GM12864 (cell line): ENCODE data around the gene THEMIS2.

Source experiments
- DNase-seq: peaks from one replicate; pipeline ENCODE4 v3.0.0-alpha.2; 2011; ENCODE audit warnings: low read depth
- H3K4me3 ChIP-seq: 2 replicates; pipeline ENCODE4 v1.5.1; 2011; ENCODE audit warnings: mild to moderate bottlenecking, low read depth, low read length, control low read depth
- CTCF ChIP-seq: IDR thresholded peaks from 2 replicates; pipeline ENCODE4 v1.5.1; 2011; ENCODE audit warnings: low read depth, mild to moderate bottlenecking, moderate library complexity, low read length, control low read depth, inconsistent platforms; ENCODE audit errors: missing control alignments

The THEMIS2 gene

GRCh38 chr1:27882543-27882903 is 10.2 kb downstream of the THEMIS2 start:
- no peak for DNase-seq
- H3K4me3 ChIP-seq: no peak overlapping the region
- TF ChIP-seq CTCF: no peak

GRCh38 chr1:27883536-27883935 is 11.2 kb downstream of the THEMIS2 start:
- TF ChIP-seq CTCF: no peak
- DNase-seq: no peak
- H3K4me3 ChIP-seq: no peak overlapping the region; the same call in 1 of the 2 replicates

GRCh38 chr1:27884006-27884954 is 11.9 kb downstream of the THEMIS2 start:
- peak; percentile 63 for DNase-seq
- no peak for TF ChIP-seq CTCF
- H3K4me3 ChIP-seq: no peak overlapping the region; the same call in 1 of the 2 replicates

- TF ChIP-seq CTCF: no peak
- H3K4me3 ChIP-seq: no peak overlapping the region
- no peak for DNase-seq
These were observed 12.8 kb downstream of the THEMIS2 start for GRCh38 chr1:27885114-27885528.

- H3K4me3 ChIP-seq: no peak overlapping the region
- no peak for DNase-seq
- no peak for TF ChIP-seq CTCF
These were observed 13.4 kb downstream of the THEMIS2 start for GRCh38 chr1:27885621-27886352.

GRCh38 chr1:27886353-27886679 is 14.0 kb downstream of the THEMIS2 start:
- no peak for DNase-seq
- TF ChIP-seq CTCF: no peak
- no peak overlapping the region for H3K4me3 ChIP-seq
